HUDEP-2 (cell line): ENCODE data around the gene IGSF11.

Experiments used
- DNase-seq, 76 experiments: peaks; one replicate each; lab custom pipeline; 2025; ENCODE audit not compliant: unreplicated experiment in 76 of 76; lab: John Stamatoyannopoulos, UW

The IGSF11 gene

DNA sequence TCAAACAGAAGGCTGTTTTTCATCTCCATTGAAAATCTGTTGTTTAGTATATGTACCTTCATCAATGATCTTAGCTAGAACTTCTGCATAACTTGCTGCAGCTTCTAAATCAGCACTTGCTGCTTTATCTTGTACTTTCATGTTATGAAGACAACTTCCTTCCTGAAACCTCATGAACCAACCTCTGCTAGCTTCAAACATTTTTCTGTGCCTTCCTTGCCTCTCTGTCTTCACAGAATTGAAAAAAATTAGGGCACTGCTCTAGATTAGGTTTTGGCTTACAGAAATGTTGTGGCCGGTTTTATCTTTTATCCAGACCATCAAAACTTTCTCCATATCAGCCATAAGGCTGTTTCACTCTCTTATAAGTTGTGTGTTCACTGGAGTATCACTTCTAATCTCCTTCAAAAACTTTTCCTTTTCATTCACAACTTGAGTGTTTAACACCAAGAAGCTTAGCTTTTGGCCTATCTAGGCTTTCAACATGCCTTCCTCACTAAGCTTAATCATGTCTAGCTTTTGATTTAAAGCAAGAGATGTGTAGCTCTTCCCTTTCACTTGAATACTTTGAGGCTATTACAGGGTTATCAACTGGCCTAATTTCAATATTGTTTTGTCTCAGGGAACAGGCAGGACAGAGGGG is 78.6 kb downstream of the IGSF11 start:
- no peak for DNase-seq

DNA sequence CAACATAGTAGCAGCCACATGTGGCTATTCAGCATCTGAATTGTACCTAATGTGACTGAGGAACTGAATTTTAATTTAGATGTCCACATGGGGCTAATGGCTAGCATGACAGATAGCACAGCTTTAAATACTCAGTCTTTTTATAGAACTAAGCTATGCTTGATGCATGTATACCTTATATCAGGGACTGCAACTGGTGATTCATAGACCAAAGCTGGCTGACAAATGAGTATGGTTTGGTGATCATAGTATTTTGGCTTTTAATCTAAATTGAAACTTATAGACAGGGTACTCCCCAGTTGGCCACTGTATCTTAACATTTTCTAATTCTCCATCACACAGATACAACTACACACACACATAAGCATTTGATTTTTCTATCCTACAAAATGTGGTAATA is 83.6 kb downstream of the IGSF11 start:
- DNase-seq = no peak

DNA sequence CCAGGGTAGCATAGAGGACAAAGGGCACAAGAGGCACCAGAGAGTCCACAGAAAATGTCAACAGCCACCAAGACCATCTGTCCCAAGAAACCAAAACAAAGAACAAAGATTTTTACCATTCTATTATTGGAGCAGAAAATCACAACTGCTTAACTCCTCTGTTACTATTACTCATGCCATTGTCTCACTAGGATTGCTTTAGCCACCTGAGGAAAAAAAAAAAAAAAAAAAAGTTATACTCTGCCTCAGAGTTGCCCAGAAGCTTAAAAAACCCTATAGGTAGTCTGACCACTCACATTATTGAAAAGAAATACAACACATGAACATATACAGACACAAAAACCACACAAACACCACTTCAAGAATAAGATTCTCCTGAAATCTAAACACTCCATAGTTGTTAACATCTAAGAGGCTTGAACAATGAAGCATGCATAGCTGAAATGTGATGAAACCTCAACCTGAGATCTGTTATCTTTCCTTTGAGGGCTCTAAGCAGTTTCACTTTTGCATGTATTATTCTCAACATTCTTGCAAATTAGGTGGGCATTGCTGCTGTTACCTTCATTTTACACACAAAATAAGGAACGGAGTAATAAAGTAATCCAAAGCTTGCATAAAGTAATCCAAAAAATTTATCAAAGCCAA is 85.4 kb downstream of the IGSF11 start:
- DNase-seq = no peak

DNA sequence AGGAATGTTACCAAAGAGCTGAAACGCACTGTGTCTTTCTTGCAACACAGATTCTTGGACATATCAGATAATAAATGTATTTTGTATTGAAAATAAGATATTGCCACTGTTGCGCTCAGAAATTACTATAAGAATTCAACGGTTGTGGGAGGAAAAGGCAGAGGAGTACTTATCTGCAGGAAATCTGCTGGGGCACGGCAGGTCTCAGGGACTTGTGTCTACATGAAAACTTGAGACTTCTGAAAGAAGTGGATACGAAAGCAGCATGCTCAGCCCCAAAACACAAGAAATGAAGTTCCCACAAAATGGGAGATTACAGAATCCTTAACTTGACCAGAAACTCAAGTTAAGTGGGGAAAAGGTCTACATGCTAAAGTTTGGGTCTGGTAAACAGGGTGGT is 86.5 kb downstream of the IGSF11 start:
- DNase-seq = no peak

DNA sequence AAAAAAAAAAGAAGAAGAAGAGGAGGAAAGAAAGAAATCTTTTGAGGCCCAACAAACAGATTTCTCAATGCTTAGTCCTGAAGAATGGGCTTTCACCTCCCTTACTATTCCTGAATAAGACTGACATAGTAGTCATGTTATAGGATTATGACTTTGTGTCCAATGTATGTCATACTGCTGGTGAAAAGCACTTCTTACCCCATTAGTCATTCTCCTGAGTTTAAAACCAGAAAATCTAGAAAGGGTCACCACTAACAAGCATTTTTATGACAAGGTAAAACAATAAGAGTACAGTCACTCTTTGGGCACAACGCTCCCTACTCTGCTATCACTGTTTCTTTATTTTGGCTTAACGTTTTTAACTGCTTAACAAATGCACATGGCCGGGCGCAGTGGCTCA is 88.2 kb downstream of the IGSF11 start:
- DNase-seq = no peak

DNA sequence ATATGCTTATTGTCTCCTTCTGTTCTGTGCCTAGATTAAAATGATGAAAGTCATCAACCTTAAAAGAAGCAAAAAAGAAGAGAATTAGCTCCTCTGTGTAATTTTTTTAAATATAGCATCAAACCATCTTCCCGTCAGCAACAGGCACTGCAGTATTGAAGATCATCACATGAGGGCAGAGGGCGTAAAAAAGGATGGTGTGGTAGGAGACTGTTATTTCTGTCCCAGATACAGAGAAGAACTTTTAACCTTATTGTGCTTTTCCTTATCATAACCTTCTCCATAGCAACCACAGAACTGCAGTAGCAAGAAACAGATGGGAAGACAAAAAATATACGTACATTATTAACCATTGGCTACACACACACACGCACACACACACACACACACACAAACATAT is 88.8 kb downstream of the IGSF11 start:
- DNase-seq = no peak

DNA sequence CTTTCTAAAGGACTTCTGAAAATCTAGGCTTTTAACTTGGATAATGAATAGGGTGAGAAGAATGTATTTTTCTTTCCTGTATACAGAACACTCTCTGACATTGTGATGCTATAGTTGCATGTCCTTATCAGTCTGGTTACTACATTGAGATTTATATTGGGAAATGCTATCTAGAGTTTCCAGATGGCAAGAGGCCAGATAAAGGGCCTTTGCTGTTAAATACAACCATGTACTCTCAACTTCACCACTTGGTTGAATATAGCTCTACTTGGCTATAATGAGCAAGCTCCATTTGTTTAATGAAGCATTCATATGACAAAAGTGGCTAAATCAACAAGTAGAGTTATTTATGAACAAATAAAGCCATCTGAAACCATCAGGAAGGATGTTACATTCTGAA is 91.0 kb downstream of the IGSF11 start:
- no peak for DNase-seq

DNA sequence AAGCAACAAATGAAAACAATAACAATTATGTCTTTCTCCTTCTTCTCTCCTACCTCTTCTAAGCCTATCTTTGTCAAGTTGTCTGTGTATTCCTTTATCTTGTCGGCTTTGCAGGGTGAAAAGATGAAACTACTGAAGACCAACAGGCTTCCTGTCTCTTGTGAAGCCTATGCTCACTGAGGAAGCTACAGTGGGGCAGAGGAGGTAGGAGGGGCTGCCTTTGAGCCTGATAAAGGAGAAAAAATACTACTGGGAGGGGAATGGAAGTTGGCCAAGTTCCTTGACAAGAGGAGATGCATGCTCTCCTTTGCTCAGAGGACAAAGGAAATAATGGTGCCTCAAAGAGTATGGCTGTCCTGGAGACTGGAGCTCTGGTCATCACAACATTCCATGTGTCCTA is 92.0 kb downstream of the IGSF11 start:
- DNase-seq = peak in 2 of 76 experiments; percentile 2 to 16

DNA sequence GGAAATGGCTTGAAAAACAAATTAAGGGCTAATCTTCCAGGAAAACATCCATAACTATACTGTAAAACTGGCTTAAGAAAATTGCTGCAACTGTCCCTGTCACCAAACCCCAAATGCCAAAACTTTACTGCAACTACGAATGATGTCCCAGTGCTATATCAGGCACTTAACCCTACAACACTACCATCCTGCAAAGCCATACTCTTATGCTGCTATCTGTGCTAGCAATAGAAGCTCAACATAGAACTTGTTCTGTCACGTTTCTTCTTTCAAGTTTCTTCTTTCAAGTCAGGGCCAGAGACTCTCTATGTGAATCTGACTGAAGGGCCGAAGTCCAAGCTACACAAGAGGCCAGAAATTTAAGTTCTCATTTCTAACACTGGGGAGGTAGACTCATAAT is 92.5 kb downstream of the IGSF11 start:
- DNase-seq = no peak

DNA sequence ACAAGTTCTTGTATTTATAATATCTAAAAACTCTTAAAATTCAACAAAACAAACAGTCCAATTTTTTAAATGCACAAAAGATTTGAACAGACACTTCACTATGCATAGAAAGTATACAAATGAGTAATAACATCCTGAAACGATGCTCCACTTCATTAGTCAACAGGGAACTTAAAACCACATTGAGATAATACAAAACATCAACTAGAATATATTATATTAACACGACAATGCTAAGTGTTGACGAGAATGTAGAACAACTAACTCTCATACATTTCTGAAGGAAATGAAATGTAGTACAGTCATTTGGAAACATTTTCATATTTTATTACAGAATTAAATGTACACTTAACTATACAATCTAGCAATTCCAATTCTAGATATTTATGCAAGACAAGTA is 93.4 kb downstream of the IGSF11 start:
- DNase-seq = no peak

DNA sequence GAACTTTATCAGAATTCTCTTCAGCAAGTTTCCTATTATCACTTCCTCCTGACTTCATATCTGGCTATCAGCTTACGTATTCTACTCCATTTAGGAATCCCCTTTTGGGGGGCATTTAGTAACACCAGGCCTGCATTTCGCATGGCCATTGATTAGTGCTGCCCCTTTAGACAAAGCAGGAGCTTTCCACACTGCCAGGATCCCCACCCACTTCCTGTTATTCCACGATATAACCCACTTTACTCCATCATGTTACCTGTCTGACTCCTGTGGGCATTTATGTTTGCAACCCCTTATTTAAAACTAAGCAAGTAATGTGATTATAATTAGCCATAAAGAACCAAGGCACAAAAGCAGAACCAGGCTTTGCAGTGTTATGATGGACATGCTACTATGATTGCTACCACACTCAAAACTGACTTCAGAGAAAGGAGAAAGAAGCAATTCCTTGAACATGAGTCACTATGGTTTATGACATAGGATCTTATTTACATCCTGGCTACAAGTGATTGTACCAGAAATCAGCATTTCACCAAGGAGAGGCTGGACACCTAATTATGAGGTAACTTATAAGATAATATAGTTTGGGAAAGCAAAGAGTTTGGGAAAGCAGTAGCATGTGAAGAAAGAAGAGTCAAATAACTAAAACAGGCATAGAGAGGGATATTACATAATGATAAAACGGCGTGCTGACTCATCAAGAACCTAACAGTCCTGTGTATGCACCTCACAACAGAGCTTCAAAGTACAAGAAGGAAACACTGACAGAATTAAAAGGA is 96.3 kb downstream of the IGSF11 start:
- DNase-seq = no peak

DNA sequence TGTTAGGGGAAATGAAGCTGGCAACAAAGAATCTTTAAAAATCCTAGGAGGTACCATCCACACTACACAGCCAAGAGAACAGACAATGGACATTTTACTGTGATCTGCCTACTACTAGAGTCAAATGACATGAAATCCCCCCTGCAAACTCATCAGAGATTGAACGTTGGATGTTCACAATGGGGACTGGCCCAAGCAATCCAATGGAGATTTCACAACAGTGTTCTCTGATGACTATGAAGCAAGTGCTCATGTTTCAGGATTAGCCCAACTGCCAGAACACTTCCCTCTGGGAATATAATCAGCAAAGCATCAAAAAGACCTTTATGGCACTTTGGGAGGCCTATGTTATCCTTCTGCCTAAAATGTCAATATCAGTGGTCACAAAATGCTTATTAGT is 97.8 kb downstream of the IGSF11 start:
- DNase-seq = no peak

DNA sequence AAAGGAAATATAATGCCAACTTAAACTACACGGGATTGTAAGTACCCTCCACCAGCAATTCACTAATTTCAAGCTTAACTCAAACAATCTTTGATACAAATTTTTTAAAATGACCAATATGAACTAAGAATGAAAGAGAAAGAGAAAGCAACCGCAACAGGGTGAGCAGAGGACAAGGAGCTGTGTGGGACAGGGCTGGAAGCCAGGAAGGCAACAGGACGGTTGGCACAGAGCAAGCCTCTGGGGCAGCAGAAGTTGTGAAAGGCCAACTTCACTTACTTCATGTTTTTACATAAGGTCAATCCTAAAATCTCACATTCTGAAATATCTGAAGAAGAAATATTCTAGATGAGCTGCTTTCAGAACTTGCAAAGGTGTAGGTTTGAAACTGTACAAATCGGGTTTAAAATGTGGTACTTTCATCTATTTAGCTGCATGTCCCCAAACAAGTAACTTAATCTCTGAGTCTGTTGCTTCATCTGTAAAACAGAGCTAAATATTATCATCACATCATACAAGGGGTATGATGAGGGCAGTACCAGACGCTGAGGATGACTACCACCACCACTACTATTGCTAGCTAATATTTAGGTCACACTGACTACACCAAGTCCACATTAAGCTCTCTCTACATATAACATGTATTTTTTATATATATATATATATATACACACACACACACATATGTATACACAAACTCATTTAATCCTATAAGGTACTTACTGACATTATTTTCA is 101.7 kb downstream of the IGSF11 start:
- no peak for DNase-seq

DNA sequence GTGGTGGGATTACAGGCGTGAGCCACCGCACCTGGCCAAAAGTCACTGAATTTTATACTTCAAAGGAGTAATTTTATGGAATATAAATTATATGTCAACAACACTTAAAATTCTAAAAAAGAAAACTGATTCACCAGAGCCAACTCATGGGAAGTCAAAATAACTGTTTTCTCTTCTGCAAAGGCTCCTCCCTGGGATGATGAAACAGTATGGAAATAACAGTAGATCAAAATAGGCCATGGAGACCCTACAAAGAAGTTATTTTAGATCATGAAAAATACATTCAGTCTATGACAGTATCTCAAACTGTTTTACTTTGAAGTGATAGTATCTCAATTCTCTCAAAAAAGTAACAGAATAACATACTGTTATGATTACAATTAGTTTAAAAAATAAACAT is 102.7 kb downstream of the IGSF11 start:
- no peak for DNase-seq

DNA sequence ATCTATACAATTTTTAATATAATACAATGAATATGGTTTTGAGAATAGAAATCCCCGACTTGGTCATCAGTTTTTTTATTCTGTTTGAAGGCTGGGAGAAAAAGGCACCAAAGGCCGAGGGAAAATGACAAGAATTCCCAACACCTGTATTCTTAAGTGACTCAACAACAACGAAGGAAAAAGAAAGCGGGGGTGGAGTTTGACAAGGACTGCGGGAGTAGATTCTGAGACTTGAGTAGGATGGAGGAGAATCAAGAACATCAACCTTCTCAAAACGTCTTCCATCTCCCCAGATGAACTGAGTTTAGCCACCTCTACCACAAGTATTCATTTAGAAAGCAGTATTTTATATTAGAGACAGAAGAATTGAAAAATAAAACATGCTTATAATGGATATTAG is 107.2 kb downstream of the IGSF11 start:
- DNase-seq = no peak

DNA sequence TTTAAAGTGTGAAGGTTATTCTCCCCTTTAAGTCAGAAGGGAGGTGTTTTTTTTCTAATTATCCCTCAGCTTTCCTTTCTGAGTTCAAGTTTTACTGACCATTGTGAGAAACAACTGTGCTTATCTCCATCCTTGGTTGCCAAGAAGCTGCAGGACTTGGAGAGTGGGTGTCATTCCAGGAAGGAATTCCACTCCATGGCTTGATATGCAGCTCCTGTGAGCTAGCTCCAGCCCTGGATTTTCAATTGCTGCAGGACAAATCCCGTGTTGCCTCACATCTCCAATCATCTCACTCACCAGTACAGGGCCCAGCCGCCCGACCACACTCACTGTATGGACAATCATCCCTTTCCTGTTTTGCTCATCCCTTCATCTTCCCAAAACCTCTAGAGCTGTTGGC is 122.5 kb downstream of the IGSF11 start:
- no peak for DNase-seq

DNA sequence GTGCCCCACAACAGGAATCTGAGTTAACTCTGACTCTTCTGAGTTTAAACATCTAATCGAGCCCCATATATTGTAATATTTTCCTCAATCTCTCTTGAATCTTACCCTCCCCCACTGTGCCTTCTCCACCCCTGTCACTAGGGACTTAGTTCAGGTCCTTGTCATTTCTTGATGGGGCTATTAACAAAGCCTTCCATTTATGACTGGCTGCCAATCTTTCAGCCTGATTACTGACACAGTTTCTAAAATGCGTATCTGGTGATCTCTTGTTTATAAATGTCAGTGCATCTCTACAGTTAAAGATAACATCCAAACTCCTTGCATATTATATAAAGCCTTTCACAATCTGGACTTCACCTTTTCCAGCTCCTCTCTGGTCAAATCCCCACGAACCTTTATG is 124.3 kb downstream of the IGSF11 start:
- DNase-seq = no peak

DNA sequence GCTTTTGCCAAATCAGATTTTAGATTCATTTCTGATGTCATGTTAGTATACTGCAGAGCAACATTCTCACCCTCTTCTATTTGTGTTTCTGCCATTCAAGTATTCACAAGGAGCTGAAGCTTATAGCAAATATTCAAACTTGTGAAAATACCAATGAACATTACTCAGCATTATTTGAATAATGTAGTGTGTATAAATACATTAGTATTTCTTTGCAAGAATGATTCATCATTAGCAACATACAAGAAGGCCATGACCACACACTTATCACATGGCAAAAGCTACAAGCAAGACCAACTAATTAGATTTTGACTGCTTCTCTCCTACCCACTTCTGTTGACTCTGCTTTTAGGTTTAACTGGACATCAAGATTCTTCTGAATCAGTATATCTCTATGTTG is 124.9 kb downstream of the IGSF11 start:
- no peak for DNase-seq

DNA sequence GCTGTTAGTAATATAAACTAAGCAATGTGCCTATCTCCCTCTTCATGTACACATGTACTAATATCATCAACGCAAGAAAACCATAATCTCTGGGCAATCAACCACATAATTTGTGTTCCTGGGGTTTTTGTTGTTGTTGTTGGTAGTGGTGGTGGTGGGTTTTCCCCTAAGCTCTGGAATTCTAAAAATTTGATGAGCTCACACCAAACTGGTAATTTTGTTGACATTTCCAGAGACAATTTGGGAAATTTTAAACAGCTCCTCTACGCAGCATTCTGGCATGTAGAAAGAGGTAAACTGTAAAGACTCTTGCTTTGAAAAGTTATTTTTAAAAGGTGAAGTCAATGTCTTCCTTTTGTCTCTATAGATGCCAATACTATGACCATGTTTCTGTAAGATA is 126.7 kb downstream of the IGSF11 start:
- DNase-seq = no peak

DNA sequence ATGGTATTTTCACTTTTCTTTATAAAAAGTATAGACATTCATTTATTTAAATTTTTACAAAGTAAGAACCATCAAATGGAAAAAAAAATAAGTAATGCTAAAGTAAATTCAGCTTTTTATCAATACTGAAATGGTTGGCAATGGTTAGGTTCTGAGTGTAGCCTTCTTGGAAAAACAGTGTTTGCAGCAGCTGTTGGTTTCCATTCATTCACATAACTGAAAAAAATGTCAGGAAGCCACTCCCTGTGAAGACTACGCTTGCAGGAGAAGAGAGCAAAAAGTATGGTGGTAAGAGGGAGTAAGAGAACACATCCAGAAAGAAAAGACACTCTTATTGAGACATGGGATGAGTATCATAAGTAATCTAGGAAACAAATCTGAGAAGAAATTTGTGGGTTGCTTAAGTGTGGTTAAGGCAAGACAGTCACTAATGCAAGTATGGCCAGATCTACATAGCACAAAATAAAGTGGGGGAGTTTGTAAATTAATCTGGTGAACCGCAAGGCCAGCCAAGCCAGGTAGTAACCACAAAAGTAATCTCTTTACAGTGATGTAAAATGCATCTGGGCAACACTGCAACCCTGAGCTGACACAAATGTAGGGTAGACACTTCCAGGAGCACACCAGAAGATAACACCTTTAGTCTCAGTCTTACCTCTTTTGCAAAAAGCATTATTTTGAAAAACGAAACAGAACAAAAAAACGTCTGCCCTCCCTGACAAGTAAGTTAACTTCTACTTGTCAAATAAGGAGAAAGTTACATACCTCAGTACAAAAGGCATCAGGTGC is 133.7 kb downstream of the IGSF11 start:
- no peak for DNase-seq

DNA sequence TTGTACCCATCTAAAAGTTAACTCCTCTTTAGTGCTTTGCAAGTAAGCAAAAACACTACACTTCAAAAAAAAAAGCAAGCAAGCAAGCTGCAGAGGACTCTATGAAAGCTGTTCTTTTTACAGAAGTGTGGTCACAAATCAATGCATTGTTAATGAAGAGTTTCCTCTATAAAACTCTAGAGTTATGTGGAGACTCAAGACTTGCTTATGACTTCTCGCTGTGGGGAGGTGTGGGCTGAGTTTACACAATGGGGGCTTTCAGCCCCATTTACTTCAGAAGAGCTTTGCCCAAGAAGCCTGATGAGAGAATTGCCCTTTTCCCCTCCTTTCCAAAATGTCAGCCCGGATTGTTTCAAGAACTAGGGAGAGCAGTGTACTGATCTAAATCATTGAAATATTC is 144.4 kb downstream of the IGSF11 start:
- DNase-seq = no peak
